Measurements from ENCODE around the gene DNAAF5.

Gene DNAAF5

GRCh38 chr7:770741-771166 is 44.3 kb downstream of the DNAAF5 start:
- no peak for DNase-seq

- no peak for DNase-seq
Observed at GRCh38 chr7:771234-772004, 44.9 kb downstream of the DNAAF5 start.

GRCh38 chr7:772005-772294 is 45.5 kb downstream of the DNAAF5 start:
- no peak for DNase-seq

- DNase-seq, result no peak
Observed at GRCh38 chr7:772392-772791, 45.9 kb downstream of the DNAAF5 start.

GRCh38 chr7:772861-773621 is 46.5 kb downstream of the DNAAF5 start:
- no peak for DNase-seq

- no peak for DNase-seq
Observed at GRCh38 chr7:773622-773915, 47.1 kb downstream of the DNAAF5 start.

- no peak for DNase-seq
Observed at GRCh38 chr7:774161-775109, 47.9 kb downstream of the DNAAF5 start.

GRCh38 chr7:776381-776780 is 49.9 kb downstream of the DNAAF5 start:
- DNase-seq, result no peak

GRCh38 chr7:776992-777727 is 50.7 kb downstream of the DNAAF5 start:
- no peak for DNase-seq

GRCh38 chr7:777728-778078 is 51.2 kb downstream of the DNAAF5 start:
- no peak for DNase-seq

- DNase-seq, result no peak
Observed at GRCh38 chr7:778271-778967, 51.9 kb downstream of the DNAAF5 start.

- no peak for DNase-seq
Observed at GRCh38 chr7:778968-779451, 52.5 kb downstream of the DNAAF5 start.

- no peak for DNase-seq
Observed at GRCh38 chr7:779480-779879, 53.0 kb downstream of the DNAAF5 start.

- no peak for DNase-seq
Observed at GRCh38 chr7:780081-780480, 53.6 kb downstream of the DNAAF5 start.

- DNase-seq, result no peak
Observed at GRCh38 chr7:780516-780915, 54.0 kb downstream of the DNAAF5 start.

- no peak for DNase-seq
Observed at GRCh38 chr7:781186-781849, 54.8 kb downstream of the DNAAF5 start.

- no peak for DNase-seq
Observed at GRCh38 chr7:781936-782529, 55.5 kb downstream of the DNAAF5 start.

- no peak for DNase-seq
Observed at GRCh38 chr7:782718-783449, 56.4 kb downstream of the DNAAF5 start.

GRCh38 chr7:783556-784490 is 57.3 kb downstream of the DNAAF5 start:
- DNase-seq, result no peak

Data from NCI-H2107 (cell line).